Neural cell (in vitro differentiated cells): ENCODE results near the gene KCNQ5. TPM values are rescaled to one million over a fixed set of nuclear protein-coding genes. Genes with fewer than 3 reads are reported as not detected.

Source experiments
- H2AFZ ChIP-seq: fragments of 200-600, 300-800 bp; sonication (generic), shearing (Covaris generic); 2 replicates; pipeline ENCODE4 v1.6.0; 2014; ENCODE audit warnings: low read depth, mild to moderate bottlenecking, antibody characterized with exemption, low read length, moderate library complexity
- H3F3A ChIP-seq: fragments of 200-600 bp; shearing (Covaris generic); 2 replicates; pipeline ENCODE4 v1.6.1; 2016; ENCODE audit warnings: mild to moderate bottlenecking, moderate library complexity, mixed read lengths, antibody characterized with exemption, low read length; ENCODE audit not compliant: insufficient read depth, poor library complexity, severe bottlenecking
- H3K27ac ChIP-seq: fragments of 200-600, 300-800 bp; sonication (generic), shearing (Covaris generic); 2 replicates; pipeline ENCODE4 v1.5.1; 2014; ENCODE audit warnings: mild to moderate bottlenecking, low read length, moderate library complexity
- H3K27me3 ChIP-seq: fragments of 300-800, 200-600 bp; sonication (generic), shearing (Covaris generic); 2 replicates; pipeline ENCODE4 v1.6.0; 2014; ENCODE audit warnings: mild to moderate bottlenecking, low read depth, low read length, moderate library complexity; ENCODE audit not compliant: insufficient read depth
- H3K36me3 ChIP-seq: fragments of 300-800, 200-600 bp; sonication (generic), shearing (Covaris generic); 2 replicates; pipeline ENCODE4 v1.5.1; 2014; ENCODE audit warnings: mild to moderate bottlenecking, antibody characterized with exemption, low read length, moderate library complexity; ENCODE audit not compliant: insufficient read depth
- H3K4me2 ChIP-seq: fragments of 300-800, 200-600 bp; sonication (generic), shearing (Covaris generic); 2 replicates; pipeline ENCODE4 v1.6.0; 2014; ENCODE audit warnings: mild to moderate bottlenecking, low read length
- H3K4me3 ChIP-seq: fragments of 300-800, 200-600 bp; sonication (generic), shearing (Covaris generic); 2 replicates; pipeline ENCODE4 v1.5.1; 2014; ENCODE audit warnings: mild to moderate bottlenecking, low read length, moderate library complexity
- H3K79me2 ChIP-seq: fragments of 200-600 bp; shearing (Covaris generic); replicated peaks from 2 replicates; pipeline ENCODE4 v1.6.0; 2014; ENCODE audit warnings: mild to moderate bottlenecking, low read length, moderate library complexity; ENCODE audit not compliant: insufficient read depth
- H3K9ac ChIP-seq: fragments of 300-800, 200-600 bp; sonication (generic), shearing (Covaris generic); 2 replicates; pipeline ENCODE4 v1.6.1; 2016; ENCODE audit warnings: mild to moderate bottlenecking, low read length, mixed read lengths
- H3K9me2 ChIP-seq: fragments of 200-600 bp; shearing (Covaris generic); 2 replicates; pipeline ENCODE4 v1.6.1; 2016; ENCODE audit warnings: mild to moderate bottlenecking, low read length, mixed read lengths; ENCODE audit not compliant: insufficient read depth
- H3K9me3 ChIP-seq: fragments of 200-600, 300-800 bp; sonication (generic), shearing (Covaris generic); 2 replicates; pipeline ENCODE4 v1.6.1; 2016; ENCODE audit warnings: mild to moderate bottlenecking, mixed run types, low read length, moderate library complexity, mixed read lengths
- H4K20me1 ChIP-seq: fragments of 200-600 bp; shearing (Covaris generic); 2 replicates; pipeline ENCODE4 v1.6.1; 2016; ENCODE audit warnings: mild to moderate bottlenecking, mixed run types; ENCODE audit not compliant: insufficient read depth
- EP300 ChIP-seq: fragments of 450-650 bp; conservative IDR thresholded peaks from 2 replicates; pipeline ENCODE4 v1.6.1; 2014; ENCODE audit warnings: antibody characterized with exemption, mild to moderate bottlenecking, moderate library complexity; ENCODE audit not compliant: poor library complexity, severe bottlenecking
- EZH2 ChIP-seq: fragments of 200-600, 300-800 bp; shearing (Covaris generic), sonication (generic); IDR thresholded peaks from 2 replicates; pipeline ENCODE4 v1.6.1; 2014; ENCODE audit warnings: antibody characterized with exemption, low read length, borderline replicate concordance, mild to moderate bottlenecking; ENCODE audit not compliant: insufficient read depth, poor library complexity, severe bottlenecking
- MXI1 ChIP-seq: fragments of 450-650 bp; conservative IDR thresholded peaks from 2 replicates; pipeline ENCODE4 v1.6.1; 2014; ENCODE audit warnings: antibody characterized with exemption, mild to moderate bottlenecking; ENCODE audit not compliant: poor library complexity, severe bottlenecking
- POLR2AphosphoS5 ChIP-seq: IDR thresholded peaks from 2 replicates; pipeline ENCODE4 v1.6.1; 2012
- RAD21 ChIP-seq: fragments of 450-650 bp; conservative IDR thresholded peaks from 2 replicates; pipeline ENCODE4 v1.6.1; 2014; ENCODE audit warnings: antibody characterized with exemption, mild to moderate bottlenecking, moderate library complexity
- SMC3 ChIP-seq: fragments of 450-650 bp; conservative IDR thresholded peaks from 2 replicates; pipeline ENCODE4 v1.6.1; 2014; ENCODE audit warnings: antibody characterized with exemption, mild to moderate bottlenecking, moderate library complexity; ENCODE audit not compliant: poor library complexity
- TAF1 ChIP-seq: IDR thresholded peaks from 2 replicates; pipeline ENCODE4 v1.6.1; 2012; ENCODE audit warnings: low read depth
- polyA plus RNA-seq: library from polyadenylated mRNA; depleted of rRNA; stranded (reverse); fragments of >200 nt; gene quantifications from 2 replicates; pipeline ENCODE4 v1.2.3, GENCODE V29; 2014
- TF ChIP-seq, protein P1 (sequence below): IDR thresholded peaks from 2 replicates; pipeline ENCODE4 v1.6.1; 2012; ENCODE audit warnings: borderline replicate concordance
- TF ChIP-seq, protein P2 (sequence below): fragments of 450-650 bp; IDR thresholded peaks from 2 replicates; pipeline ENCODE4 v1.5.1; 2014; ENCODE audit warnings: antibody characterized with exemption, mild to moderate bottlenecking, moderate library complexity; ENCODE audit not compliant: poor library complexity, severe bottlenecking

Gene KCNQ5
- polyA plus RNA-seq, 1 donor from 2014 or later, result 0.30 TPM

DNA sequence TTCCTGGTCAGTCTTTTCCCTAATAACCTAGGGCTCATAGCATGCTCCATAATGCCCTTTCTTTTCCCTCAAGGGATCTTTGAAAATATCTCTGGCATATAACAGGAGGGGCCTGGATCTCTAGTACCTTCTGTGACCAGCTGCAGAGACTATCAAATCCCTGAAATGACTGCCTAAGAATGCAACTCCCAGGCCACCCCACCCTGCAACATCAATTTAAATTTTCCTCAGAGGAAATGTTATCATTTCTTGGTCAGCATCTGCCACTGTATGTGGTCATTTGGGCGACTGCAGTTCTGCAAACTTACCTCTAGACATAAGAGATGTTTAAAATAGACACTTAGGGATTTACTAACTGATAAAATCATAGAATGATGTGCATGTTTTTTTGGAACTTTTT lies 200.2 kb downstream of the KCNQ5 start:
- no peaks in the 10 kb centered on the region for H3K9me2 ChIP-seq
- no peaks in the 10 kb centered on the region for H4K20me1 ChIP-seq
- no peak overlapping the region for H3K4me3 ChIP-seq
- H3K27ac ChIP-seq, result no peak overlapping the region
- H3K9me3 ChIP-seq, result no peaks in the 10 kb centered on the region
- TF ChIP-seq SMC3 (no peak), RAD21 (no peak), EP300 (no peak), EZH2 (no peak), TAF1 (no peak), MXI1 (no peak), POLR2AphosphoS5 (no peak)
- TF ChIP-seq, protein P1, sequence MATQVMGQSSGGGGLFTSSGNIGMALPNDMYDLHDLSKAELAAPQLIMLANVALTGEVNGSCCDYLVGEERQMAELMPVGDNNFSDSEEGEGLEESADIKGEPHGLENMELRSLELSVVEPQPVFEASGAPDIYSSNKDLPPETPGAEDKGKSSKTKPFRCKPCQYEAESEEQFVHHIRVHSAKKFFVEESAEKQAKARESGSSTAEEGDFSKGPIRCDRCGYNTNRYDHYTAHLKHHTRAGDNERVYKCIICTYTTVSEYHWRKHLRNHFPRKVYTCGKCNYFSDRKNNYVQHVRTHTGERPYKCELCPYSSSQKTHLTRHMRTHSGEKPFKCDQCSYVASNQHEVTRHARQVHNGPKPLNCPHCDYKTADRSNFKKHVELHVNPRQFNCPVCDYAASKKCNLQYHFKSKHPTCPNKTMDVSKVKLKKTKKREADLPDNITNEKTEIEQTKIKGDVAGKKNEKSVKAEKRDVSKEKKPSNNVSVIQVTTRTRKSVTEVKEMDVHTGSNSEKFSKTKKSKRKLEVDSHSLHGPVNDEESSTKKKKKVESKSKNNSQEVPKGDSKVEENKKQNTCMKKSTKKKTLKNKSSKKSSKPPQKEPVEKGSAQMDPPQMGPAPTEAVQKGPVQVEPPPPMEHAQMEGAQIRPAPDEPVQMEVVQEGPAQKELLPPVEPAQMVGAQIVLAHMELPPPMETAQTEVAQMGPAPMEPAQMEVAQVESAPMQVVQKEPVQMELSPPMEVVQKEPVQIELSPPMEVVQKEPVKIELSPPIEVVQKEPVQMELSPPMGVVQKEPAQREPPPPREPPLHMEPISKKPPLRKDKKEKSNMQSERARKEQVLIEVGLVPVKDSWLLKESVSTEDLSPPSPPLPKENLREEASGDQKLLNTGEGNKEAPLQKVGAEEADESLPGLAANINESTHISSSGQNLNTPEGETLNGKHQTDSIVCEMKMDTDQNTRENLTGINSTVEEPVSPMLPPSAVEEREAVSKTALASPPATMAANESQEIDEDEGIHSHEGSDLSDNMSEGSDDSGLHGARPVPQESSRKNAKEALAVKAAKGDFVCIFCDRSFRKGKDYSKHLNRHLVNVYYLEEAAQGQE, result no peak
- TF ChIP-seq, protein P2, sequence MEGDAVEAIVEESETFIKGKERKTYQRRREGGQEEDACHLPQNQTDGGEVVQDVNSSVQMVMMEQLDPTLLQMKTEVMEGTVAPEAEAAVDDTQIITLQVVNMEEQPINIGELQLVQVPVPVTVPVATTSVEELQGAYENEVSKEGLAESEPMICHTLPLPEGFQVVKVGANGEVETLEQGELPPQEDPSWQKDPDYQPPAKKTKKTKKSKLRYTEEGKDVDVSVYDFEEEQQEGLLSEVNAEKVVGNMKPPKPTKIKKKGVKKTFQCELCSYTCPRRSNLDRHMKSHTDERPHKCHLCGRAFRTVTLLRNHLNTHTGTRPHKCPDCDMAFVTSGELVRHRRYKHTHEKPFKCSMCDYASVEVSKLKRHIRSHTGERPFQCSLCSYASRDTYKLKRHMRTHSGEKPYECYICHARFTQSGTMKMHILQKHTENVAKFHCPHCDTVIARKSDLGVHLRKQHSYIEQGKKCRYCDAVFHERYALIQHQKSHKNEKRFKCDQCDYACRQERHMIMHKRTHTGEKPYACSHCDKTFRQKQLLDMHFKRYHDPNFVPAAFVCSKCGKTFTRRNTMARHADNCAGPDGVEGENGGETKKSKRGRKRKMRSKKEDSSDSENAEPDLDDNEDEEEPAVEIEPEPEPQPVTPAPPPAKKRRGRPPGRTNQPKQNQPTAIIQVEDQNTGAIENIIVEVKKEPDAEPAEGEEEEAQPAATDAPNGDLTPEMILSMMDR, result no peak
- H3K36me3 ChIP-seq, result no peaks in the 10 kb centered on the region
- H3K4me2 ChIP-seq, result no peak overlapping the region
- H3K9ac ChIP-seq, result no peak overlapping the region
- no peak overlapping the region for H2AFZ ChIP-seq
- no peaks in the 10 kb centered on the region for H3K27me3 ChIP-seq
- H3F3A ChIP-seq, result no peaks in the 10 kb centered on the region
- H3K79me2 ChIP-seq, result no peaks in the 10 kb centered on the region

DNA sequence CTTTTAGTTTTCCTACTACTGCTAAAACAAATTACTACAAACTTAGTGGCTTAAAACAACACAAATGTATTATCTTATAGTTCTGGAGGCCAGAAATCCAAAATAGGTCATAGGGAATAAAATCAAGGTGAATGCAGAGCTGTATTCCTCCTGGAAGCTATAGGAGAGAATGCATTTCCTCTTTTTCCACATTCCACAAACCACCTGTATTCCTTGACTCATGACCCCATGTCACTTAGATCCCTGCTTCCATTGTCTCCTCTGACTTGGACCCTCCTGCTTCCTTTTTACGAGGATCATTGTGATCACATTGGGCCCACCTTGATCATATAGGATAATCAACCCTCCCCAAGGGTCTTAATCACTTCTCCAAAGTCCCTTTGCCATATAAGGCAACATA lies 200.8 kb downstream of the KCNQ5 start:
- H3K4me3 ChIP-seq, result no peak overlapping the region
- H3K79me2 ChIP-seq, result no peaks in the 10 kb centered on the region
- no peaks in the 10 kb centered on the region for H3K27me3 ChIP-seq
- no peaks in the 10 kb centered on the region for H3K9me3 ChIP-seq
- no peaks in the 10 kb centered on the region for H3K36me3 ChIP-seq
- no peak overlapping the region for H3K9ac ChIP-seq
- H3K27ac ChIP-seq, result no peak overlapping the region
- no peak overlapping the region for H2AFZ ChIP-seq
- H3F3A ChIP-seq, result no peaks in the 10 kb centered on the region
- H4K20me1 ChIP-seq, result no peaks in the 10 kb centered on the region
- no peaks in the 10 kb centered on the region for H3K9me2 ChIP-seq
- TF ChIP-seq, protein P1, result no peak
- TF ChIP-seq EZH2, result no peak
- H3K4me2 ChIP-seq, result no peak overlapping the region
